ENCODE measurements around the gene WDR27.

GRCh38 chr6:169587975-169588374 lies 113.9 kb downstream of the WDR27 start:
- TF ChIP-seq, protein P1, sequence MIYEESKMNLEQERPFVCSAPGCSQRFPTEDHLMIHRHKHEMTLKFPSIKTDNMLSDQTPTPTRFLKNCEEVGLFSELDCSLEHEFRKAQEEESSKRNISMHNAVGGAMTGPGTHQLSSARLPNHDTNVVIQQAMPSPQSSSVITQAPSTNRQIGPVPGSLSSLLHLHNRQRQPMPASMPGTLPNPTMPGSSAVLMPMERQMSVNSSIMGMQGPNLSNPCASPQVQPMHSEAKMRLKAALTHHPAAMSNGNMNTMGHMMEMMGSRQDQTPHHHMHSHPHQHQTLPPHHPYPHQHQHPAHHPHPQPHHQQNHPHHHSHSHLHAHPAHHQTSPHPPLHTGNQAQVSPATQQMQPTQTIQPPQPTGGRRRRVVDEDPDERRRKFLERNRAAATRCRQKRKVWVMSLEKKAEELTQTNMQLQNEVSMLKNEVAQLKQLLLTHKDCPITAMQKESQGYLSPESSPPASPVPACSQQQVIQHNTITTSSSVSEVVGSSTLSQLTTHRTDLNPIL (CRISPR knock-in tag; IDR thresholded peaks at IDR 0.05; ENCODE audit: low read depth), result no peak
- TF ChIP-seq CSRNP3 (CRISPR knock-in tag; IDR thresholded peaks at IDR 0.05), result no peak
- TF ChIP-seq ISL1 (CRISPR knock-in tag; IDR thresholded peaks at IDR 0.05), result no peak
- no peak for TF ChIP-seq ZFP3 (CRISPR knock-in tag; IDR thresholded peaks at IDR 0.05)
- no peak for TF ChIP-seq ARNTL (CRISPR knock-in tag; IDR thresholded peaks at IDR 0.05; ENCODE audit: borderline replicate concordance, low read depth)
- no peak for TF ChIP-seq OSR1 (CRISPR knock-in tag; IDR thresholded peaks at IDR 0.05)
